Neural cell (in vitro differentiated cells): ENCODE results near the gene RHPN2. TPM values are rescaled to one million over a fixed set of nuclear protein-coding genes. Genes with fewer than 3 reads are reported as not detected.

Experiments used
- H2AFZ ChIP-seq: fragments of 200-600, 300-800 bp; sonication (generic), shearing (Covaris generic); 2 replicates; pipeline ENCODE4 v1.6.0; 2014; ENCODE audit warnings: low read depth, mild to moderate bottlenecking, antibody characterized with exemption, low read length, moderate library complexity
- H3F3A ChIP-seq: fragments of 200-600 bp; shearing (Covaris generic); 2 replicates; pipeline ENCODE4 v1.6.1; 2016; ENCODE audit warnings: mild to moderate bottlenecking, moderate library complexity, mixed read lengths, antibody characterized with exemption, low read length; ENCODE audit not compliant: insufficient read depth, poor library complexity, severe bottlenecking
- H3K27ac ChIP-seq: fragments of 200-600, 300-800 bp; sonication (generic), shearing (Covaris generic); 2 replicates; pipeline ENCODE4 v1.5.1; 2014; ENCODE audit warnings: mild to moderate bottlenecking, low read length, moderate library complexity
- H3K27me3 ChIP-seq: fragments of 300-800, 200-600 bp; sonication (generic), shearing (Covaris generic); 2 replicates; pipeline ENCODE4 v1.6.0; 2014; ENCODE audit warnings: mild to moderate bottlenecking, low read depth, low read length, moderate library complexity; ENCODE audit not compliant: insufficient read depth
- H3K36me3 ChIP-seq: fragments of 300-800, 200-600 bp; sonication (generic), shearing (Covaris generic); 2 replicates; pipeline ENCODE4 v1.5.1; 2014; ENCODE audit warnings: mild to moderate bottlenecking, antibody characterized with exemption, low read length, moderate library complexity; ENCODE audit not compliant: insufficient read depth
- H3K4me2 ChIP-seq: fragments of 300-800, 200-600 bp; sonication (generic), shearing (Covaris generic); 2 replicates; pipeline ENCODE4 v1.6.0; 2014; ENCODE audit warnings: mild to moderate bottlenecking, low read length
- H3K4me3 ChIP-seq: fragments of 300-800, 200-600 bp; sonication (generic), shearing (Covaris generic); 2 replicates; pipeline ENCODE4 v1.5.1; 2014; ENCODE audit warnings: mild to moderate bottlenecking, low read length, moderate library complexity
- H3K79me2 ChIP-seq: fragments of 200-600 bp; shearing (Covaris generic); replicated peaks from 2 replicates; pipeline ENCODE4 v1.6.0; 2014; ENCODE audit warnings: mild to moderate bottlenecking, low read length, moderate library complexity; ENCODE audit not compliant: insufficient read depth
- H3K9ac ChIP-seq: fragments of 300-800, 200-600 bp; sonication (generic), shearing (Covaris generic); 2 replicates; pipeline ENCODE4 v1.6.1; 2016; ENCODE audit warnings: mild to moderate bottlenecking, low read length, mixed read lengths
- H3K9me2 ChIP-seq: fragments of 200-600 bp; shearing (Covaris generic); 2 replicates; pipeline ENCODE4 v1.6.1; 2016; ENCODE audit warnings: mild to moderate bottlenecking, low read length, mixed read lengths; ENCODE audit not compliant: insufficient read depth
- H3K9me3 ChIP-seq: fragments of 200-600, 300-800 bp; sonication (generic), shearing (Covaris generic); 2 replicates; pipeline ENCODE4 v1.6.1; 2016; ENCODE audit warnings: mild to moderate bottlenecking, mixed run types, low read length, moderate library complexity, mixed read lengths
- H4K20me1 ChIP-seq: fragments of 200-600 bp; shearing (Covaris generic); 2 replicates; pipeline ENCODE4 v1.6.1; 2016; ENCODE audit warnings: mild to moderate bottlenecking, mixed run types; ENCODE audit not compliant: insufficient read depth
- CTCF ChIP-seq: fragments of 450-650 bp; IDR thresholded peaks from 2 replicates; pipeline ENCODE4 v1.5.1; 2014; ENCODE audit warnings: antibody characterized with exemption, mild to moderate bottlenecking, moderate library complexity; ENCODE audit not compliant: poor library complexity, severe bottlenecking
- EP300 ChIP-seq: fragments of 450-650 bp; conservative IDR thresholded peaks from 2 replicates; pipeline ENCODE4 v1.6.1; 2014; ENCODE audit warnings: antibody characterized with exemption, mild to moderate bottlenecking, moderate library complexity; ENCODE audit not compliant: poor library complexity, severe bottlenecking
- EZH2 ChIP-seq: fragments of 200-600, 300-800 bp; shearing (Covaris generic), sonication (generic); IDR thresholded peaks from 2 replicates; pipeline ENCODE4 v1.6.1; 2014; ENCODE audit warnings: antibody characterized with exemption, low read length, borderline replicate concordance, mild to moderate bottlenecking; ENCODE audit not compliant: insufficient read depth, poor library complexity, severe bottlenecking
- MXI1 ChIP-seq: fragments of 450-650 bp; conservative IDR thresholded peaks from 2 replicates; pipeline ENCODE4 v1.6.1; 2014; ENCODE audit warnings: antibody characterized with exemption, mild to moderate bottlenecking; ENCODE audit not compliant: poor library complexity, severe bottlenecking
- POLR2AphosphoS5 ChIP-seq: IDR thresholded peaks from 2 replicates; pipeline ENCODE4 v1.6.1; 2012
- RAD21 ChIP-seq: fragments of 450-650 bp; conservative IDR thresholded peaks from 2 replicates; pipeline ENCODE4 v1.6.1; 2014; ENCODE audit warnings: antibody characterized with exemption, mild to moderate bottlenecking, moderate library complexity
- REST ChIP-seq: IDR thresholded peaks from 2 replicates; pipeline ENCODE4 v1.6.1; 2012; ENCODE audit warnings: borderline replicate concordance
- SMC3 ChIP-seq: fragments of 450-650 bp; conservative IDR thresholded peaks from 2 replicates; pipeline ENCODE4 v1.6.1; 2014; ENCODE audit warnings: antibody characterized with exemption, mild to moderate bottlenecking, moderate library complexity; ENCODE audit not compliant: poor library complexity
- TAF1 ChIP-seq: IDR thresholded peaks from 2 replicates; pipeline ENCODE4 v1.6.1; 2012; ENCODE audit warnings: low read depth
- polyA plus RNA-seq: library from polyadenylated mRNA; depleted of rRNA; stranded (reverse); fragments of >200 nt; gene quantifications from 2 replicates; pipeline ENCODE4 v1.2.3, GENCODE V29; 2014

Gene RHPN2
- polyA plus RNA-seq, 1 donor from 2014 or later: 1.5 TPM

- peak within 1 kb of the TSS; percentile 82 for H3K27ac ChIP-seq
- H4K20me1 ChIP-seq: no peaks in the 10 kb centered on the region
- no peaks in the 10 kb centered on the region for H3K9me2 ChIP-seq
Measured at GRCh38 chr19:33080761-33081681, 16.3 kb upstream of the RHPN2 start, which contains the start of gene GPATCH1. Gene GPATCH1, plus strand, starts transcription at chr19:33081181. Its CDS starts 13 bp downstream, at chr19:33081194.

More at GRCh38 chr19:33080761-33081681, 16.3 kb upstream of the RHPN2 start, which contains the start of gene GPATCH1:
- H2AFZ ChIP-seq: peak within 1 kb of the TSS; percentile 94
- H3K27me3 ChIP-seq: no peaks in the 10 kb centered on the region
- peak; percentile 58 for TF ChIP-seq SMC3
- no peak for TF ChIP-seq EZH2
- TF ChIP-seq POLR2AphosphoS5: peak; percentile 88
- peak; percentile 91 for TF ChIP-seq REST
- TF ChIP-seq RAD21: no peak
- TF ChIP-seq MXI1: peak; percentile 93
- peak; percentile 89 for TF ChIP-seq TAF1
- TF ChIP-seq EP300: peak; percentile 41
- TF ChIP-seq CTCF: peak; percentile 29
- peak within 1 kb of the TSS; percentile 85 for H3K9ac ChIP-seq
- H3K79me2 ChIP-seq: peaks cover 12% of the 10 kb centered on the region
- H3F3A ChIP-seq: no peaks in the 10 kb centered on the region
- peak within 1 kb of the TSS; percentile 74 for H3K4me3 ChIP-seq
- no peaks in the 10 kb centered on the region for H3K9me3 ChIP-seq
- H3K4me2 ChIP-seq: peak within 1 kb of the TSS; percentile 85
- H3K36me3 ChIP-seq: no peaks in the 10 kb centered on the region
